ENCODE measurements around the gene MYEOV.

DNA sequence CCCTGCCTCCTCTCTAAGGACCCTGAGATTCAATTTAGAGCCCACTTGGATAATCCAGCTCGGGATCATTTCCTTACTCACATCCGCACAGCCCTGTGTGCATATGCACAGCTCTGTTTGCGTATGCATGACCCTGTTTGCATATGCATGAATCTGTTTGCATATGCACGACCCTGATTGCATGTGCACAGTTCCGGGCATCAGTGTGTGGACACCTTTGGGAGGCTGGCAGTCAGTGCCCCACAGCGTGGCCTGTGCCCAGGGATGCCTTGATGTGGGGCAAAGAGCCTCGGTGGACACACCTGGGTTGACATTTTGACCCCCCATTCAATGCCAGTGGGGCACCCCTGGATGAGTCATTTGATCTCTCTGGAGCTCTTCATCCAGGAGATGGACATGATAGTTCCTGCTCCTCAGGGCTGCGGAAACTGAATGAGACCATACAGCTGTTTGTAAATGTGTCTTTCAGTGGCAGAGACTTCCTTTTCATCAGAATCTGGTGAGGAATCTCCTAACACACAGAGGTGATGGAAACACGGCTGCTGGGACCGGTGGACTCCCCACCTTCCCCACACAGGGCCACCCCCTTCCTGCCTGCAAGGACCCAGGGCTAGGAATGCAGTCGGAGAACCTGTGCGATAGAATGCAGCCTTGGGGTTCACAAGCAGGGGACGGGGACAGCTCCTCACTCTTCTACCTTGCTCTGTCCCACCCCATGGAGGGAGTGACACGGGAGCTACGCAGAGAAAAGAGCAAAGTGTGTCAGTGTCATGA lies 41.2 kb downstream of the MYEOV start:
- TF ChIP-seq, protein P1, sequence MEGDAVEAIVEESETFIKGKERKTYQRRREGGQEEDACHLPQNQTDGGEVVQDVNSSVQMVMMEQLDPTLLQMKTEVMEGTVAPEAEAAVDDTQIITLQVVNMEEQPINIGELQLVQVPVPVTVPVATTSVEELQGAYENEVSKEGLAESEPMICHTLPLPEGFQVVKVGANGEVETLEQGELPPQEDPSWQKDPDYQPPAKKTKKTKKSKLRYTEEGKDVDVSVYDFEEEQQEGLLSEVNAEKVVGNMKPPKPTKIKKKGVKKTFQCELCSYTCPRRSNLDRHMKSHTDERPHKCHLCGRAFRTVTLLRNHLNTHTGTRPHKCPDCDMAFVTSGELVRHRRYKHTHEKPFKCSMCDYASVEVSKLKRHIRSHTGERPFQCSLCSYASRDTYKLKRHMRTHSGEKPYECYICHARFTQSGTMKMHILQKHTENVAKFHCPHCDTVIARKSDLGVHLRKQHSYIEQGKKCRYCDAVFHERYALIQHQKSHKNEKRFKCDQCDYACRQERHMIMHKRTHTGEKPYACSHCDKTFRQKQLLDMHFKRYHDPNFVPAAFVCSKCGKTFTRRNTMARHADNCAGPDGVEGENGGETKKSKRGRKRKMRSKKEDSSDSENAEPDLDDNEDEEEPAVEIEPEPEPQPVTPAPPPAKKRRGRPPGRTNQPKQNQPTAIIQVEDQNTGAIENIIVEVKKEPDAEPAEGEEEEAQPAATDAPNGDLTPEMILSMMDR (IDR thresholded peaks at IDR 0.05): no peak
- TF ChIP-seq FOXJ3 (CRISPR knock-in tag; IDR thresholded peaks at IDR 0.05; ENCODE audit: borderline replicate concordance) (no peak), NFYB (CRISPR knock-in tag; conservative IDR thresholded peaks at IDR 0.05; ENCODE audit: low read depth) (no peak), TCF7 (CRISPR knock-in tag; IDR thresholded peaks at IDR 0.05; ENCODE audit: low read depth) (no peak), RELA (CRISPR knock-in tag; IDR thresholded peaks at IDR 0.05; ENCODE audit: borderline replicate concordance) (no peak)
- TF ChIP-seq, protein P2, sequence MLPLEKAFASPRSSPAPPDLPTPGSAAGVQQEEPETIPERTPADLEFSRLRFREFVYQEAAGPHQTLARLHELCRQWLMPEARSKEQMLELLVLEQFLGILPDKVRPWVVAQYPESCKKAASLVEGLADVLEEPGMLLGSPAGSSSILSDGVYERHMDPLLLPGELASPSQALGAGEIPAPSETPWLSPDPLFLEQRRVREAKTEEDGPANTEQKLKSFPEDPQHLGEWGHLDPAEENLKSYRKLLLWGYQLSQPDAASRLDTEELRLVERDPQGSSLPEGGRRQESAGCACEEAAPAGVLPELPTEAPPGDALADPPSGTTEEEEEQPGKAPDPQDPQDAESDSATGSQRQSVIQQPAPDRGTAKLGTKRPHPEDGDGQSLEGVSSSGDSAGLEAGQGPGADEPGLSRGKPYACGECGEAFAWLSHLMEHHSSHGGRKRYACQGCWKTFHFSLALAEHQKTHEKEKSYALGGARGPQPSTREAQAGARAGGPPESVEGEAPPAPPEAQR (CRISPR knock-in tag; IDR thresholded peaks at IDR 0.05): no peak
- TF ChIP-seq, protein P3, sequence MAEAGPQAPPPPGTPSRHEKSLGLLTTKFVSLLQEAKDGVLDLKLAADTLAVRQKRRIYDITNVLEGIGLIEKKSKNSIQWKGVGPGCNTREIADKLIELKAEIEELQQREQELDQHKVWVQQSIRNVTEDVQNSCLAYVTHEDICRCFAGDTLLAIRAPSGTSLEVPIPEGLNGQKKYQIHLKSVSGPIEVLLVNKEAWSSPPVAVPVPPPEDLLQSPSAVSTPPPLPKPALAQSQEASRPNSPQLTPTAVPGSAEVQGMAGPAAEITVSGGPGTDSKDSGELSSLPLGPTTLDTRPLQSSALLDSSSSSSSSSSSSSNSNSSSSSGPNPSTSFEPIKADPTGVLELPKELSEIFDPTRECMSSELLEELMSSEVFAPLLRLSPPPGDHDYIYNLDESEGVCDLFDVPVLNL (CRISPR knock-in tag; IDR thresholded peaks at IDR 0.05; ENCODE audit: borderline replicate concordance, low read depth): no peak

All from WTC11 (cell line).